NCI-H69 (cell line): Measurements from ENCODE around the gene CALHM6.

Experiments
- DNase-seq: peaks from one replicate; lab custom pipeline; 2025; lab: John Stamatoyannopoulos, UW

CALHM6 gene

GRCh38 chr6:116446399-116446798, 14.8 kb upstream of the CALHM6 start:
- DNase-seq, result no peak

GRCh38 chr6:116447052-116447451, 14.1 kb upstream of the CALHM6 start:
- DNase-seq, result peak; percentile 36

GRCh38 chr6:116447496-116448011, 13.6 kb upstream of the CALHM6 start:
- DNase-seq, result no peak

DNA sequence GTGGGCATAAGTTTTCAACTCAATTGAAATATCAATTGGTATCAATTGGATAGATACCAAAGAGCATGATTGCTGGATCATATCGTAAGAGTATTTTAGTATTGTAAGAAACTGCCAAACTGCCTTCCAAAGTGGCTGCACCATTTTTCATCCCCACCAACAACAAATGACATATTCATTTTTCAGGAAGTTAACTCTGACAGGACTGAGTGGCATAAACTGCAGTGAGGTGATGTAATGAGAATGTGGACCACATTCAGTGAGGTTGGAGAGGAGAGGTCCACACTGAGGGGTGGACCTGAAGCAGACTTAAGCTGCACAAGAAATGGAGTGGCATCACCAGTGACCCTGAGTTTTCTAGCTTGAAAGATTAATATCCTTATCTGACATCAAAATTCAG, 11.6 kb upstream of the CALHM6 start:
- DNase-seq, result no peak

- peak; percentile 47 for DNase-seq
These were observed 10.9 kb upstream of the CALHM6 start for GRCh38 chr6:116450185-116450710.

- peak; percentile 30 for DNase-seq
These were observed 10.1 kb upstream of the CALHM6 start for GRCh38 chr6:116450769-116451740.

DNA sequence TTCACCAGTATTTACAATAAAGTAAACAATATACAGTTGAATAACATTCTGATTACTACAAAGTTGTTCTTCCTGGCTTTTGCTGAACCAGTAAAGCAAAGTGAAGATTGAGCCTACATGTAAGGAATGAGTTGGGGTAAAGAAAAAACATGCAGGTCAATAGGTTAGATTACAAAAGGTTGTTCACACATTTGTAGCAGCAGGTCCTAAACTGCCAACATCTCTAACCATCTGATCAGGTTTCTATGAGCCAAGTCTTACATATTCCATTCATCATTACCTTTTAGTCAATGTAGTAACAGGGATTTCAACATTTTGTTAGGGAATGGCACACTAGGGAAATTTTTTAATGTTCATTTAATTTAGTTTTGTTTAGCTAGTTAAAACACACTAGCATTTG, 9.3 kb upstream of the CALHM6 start:
- no peak for DNase-seq

DNA sequence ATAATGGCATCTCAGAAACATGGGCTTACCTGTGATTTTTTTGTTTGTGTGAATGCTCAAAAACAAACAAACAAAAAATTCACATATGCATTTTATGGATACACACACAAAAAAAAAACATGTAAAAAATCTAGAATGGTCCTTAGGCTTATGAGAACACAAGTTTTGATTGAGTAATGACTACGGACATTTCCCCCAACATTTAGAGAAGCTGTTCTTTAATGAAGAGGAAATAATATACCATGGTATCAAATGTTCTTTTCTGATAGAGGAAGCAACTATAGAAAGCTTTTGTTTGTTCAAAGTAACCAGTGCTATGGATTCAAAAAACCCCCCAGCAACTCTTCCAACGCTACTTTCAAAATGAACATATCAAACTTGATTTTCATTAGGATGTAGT, 8.6 kb upstream of the CALHM6 start:
- DNase-seq, result no peak

DNA sequence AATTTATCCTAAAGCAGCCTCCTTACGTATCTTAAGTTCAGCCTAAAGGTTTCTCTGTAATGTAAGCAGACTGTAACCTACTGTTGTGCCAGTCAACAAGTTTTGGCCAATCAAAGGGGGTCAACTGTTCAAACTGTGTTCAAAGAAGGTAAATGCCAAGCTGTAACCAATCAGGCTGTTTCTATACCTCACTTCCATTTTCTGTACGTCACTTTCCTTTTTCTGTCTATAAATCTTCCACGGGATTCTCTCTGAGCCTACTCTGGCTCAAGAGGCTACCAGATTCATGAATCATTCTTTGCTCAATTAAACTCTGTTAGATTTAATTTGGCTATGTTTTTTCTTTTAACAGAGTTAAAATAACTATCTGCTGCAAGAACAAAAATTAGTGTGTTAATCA, 5.1 kb upstream of the CALHM6 start:
- DNase-seq, result no peak

DNA sequence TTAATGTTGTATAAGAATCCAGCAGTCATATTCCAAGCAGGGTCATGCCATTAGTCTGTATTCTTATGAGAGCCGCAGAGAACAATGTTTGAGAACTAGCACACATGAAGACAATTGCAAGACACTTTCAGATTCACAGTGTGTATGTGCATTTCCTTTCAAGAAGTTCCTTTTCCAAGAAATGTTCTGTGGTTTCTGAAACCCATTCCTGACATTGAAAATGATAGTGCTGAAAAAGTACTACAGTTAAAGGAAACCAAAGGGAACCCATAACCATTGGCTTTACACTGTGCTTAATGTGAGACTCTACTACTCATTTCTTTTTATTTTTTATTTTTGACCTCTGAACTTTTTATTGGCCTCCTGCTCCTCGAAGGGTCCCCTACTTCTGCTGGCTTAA, 4.2 kb upstream of the CALHM6 start:
- no peak for DNase-seq

DNA sequence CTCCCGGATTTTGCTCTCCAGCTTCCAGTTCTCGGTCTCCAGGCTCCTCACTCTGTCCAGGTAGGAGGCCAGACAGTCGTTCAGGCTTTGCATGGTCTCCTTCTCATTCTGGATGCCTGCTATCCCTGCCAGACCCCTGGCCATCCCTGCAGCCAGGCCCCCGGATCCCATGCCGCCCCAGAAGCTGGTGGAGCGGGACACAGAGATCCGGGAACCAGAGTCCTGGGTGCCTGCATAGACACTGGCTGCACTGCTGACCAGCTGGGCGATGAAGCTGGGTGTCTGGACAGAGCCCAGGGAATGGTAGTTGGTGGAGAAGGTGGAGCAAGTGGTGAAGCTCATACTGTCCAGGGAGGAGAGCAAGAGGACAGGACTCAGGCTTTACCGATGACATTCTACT, 2.9 kb upstream of the CALHM6 start:
- DNase-seq, result no peak

GRCh38 chr6:116459927-116460326, 1.2 kb upstream of the CALHM6 start:
- no peak for DNase-seq

- DNase-seq, result peak; percentile 91
These were observed 1.0 kb downstream of the CALHM6 start for GRCh38 chr6:116461932-116462885.

DNA sequence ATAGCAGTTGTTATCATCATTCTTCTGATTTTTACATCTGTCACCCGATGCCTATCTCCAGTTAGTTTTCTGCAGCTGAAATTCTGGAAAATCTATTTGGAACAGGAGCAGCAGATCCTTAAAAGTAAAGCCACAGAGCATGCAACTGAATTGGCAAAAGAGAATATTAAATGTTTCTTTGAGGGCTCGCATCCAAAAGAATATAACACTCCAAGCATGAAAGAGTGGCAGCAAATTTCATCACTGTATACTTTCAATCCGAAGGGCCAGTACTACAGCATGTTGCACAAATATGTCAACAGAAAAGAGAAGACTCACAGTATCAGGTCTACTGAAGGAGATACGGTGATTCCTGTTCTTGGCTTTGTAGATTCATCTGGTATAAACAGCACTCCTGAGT, 2.1 kb downstream of the CALHM6 start:
- DNase-seq, result no peak

- DNase-seq, result no peak
These were observed 4.1 kb downstream of the CALHM6 start for GRCh38 chr6:116465246-116465645.

DNA sequence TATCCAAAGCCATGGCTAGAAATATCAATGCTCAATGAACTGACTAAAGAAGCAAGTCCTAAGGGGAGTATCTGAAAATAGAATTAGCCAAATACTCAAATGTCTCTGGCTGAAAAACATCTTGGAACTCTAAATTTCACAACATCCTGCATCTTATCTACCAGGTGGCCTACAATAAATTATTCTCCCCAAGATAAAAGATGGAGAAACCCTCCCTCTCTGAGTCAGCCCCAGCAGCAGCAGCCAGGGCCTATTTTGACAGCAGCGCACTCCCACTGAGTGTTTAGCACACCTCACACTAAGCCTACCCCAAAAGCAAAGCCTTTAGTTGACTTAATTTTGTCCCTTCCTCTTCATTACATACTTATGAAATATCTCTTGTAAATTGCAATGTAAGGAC, 5.9 kb downstream of the CALHM6 start:
- peak; percentile 18 for DNase-seq

DNA sequence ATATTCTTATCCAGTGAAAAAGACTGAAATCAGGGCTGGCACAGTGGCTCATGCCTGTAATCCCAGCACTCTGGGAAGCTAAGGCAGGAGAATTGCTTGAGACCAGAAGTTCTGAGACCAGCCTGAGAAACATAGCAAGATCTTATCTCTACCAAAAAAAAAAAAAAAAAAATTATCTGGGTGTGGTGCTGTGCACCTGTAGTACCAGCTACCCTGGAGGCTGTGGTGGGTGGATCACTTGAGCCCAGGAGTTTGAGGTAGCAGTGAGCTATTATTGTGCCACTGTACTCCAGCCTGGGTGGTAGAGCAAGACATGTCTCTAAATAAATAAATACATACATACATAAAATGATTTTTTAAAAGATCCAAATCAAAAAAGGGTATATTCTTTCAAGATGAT, 6.3 kb downstream of the CALHM6 start:
- DNase-seq, result no peak

DNA sequence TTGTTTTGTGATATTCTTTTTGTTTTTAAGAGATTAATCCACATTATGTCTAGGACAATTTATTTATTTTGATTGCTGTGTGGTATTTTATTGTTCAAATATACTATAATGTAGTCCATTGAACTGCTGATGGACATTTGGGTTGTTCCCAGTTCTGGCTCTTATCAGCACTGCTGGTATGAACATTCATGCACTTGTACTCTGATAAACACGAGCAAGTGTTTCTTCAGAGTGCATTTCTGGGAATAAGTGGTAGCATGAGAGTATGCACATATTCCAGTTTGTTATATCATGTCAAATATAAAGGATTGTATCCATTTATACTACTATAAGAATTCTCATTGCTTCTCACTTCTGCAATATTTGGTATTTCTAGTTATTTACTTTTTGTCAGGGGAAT, 7.1 kb downstream of the CALHM6 start:
- no peak for DNase-seq

- no peak for DNase-seq
These were observed 10.4 kb downstream of the CALHM6 start for GRCh38 chr6:116471531-116471930.

DNA sequence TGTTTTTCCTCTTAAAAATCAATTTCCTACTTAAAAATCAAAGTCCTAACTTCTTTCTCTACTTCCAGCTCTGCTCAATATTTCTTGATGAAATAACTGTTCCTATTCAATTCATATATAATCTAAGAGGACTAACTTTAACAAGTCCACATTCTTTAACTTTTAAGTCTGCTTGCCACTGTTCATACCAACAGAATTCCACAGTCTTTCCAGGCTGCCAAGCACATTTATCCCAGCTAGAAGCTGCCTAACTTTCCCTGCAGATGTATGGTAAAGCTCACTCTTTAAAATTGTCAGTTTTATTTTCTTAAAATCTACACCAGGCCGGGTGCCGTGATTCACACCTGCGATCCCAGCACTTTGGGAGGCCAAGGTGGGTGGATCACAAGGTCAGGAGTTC, 11.5 kb downstream of the CALHM6 start:
- no peak for DNase-seq

- DNase-seq, result no peak
These were observed 14.0 kb downstream of the CALHM6 start for GRCh38 chr6:116475141-116475540.

DNA sequence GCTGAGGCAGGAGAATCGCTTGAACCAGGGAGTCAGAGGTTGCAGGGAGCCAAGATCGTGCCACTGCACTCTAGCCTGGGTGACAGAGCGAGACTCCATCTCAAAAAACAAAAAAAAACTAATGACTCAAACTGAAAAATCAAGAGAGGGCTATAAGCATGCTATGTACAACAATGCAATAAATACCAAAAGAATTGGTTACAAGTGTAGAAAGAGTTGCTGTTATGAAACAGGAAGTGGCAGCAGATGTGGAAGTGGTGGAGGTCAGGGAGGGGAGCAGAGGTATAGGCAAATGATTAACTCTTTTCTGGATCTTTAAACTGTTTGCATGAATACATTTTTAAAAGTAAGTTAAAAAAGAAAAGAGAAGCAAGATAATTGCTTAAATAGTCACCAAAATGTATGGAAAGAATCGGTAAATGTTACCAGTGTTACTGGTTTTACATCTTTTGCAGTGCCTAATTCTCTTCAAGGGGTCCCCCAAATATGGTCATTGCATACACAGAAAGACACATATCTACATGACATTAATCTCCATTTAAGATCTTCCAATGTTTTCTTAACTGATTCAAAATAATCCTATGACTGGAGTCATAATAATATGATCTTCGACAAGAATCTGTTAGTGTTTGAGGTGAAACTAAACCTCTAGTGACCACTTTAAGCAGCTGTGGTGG, 15.0 kb downstream of the CALHM6 start:
- DNase-seq, result peak; percentile 8
